GM18517 (cell line): ENCODE results near the gene GNAS-AS1.

Experiments used
- ATAC-seq: cut with Tn5 transposase; IDR thresholded peaks from one replicate; pipeline ENCODE4 v1.9.1; 2021; ENCODE audit warnings: mild to moderate bottlenecking, moderate library complexity; ENCODE audit not compliant: unreplicated experiment

The GNAS-AS1 gene

GRCh38 chr20:58811334-58811733 is 39.4 kb downstream of the GNAS-AS1 start:
- no peak for ATAC-seq

DNA sequence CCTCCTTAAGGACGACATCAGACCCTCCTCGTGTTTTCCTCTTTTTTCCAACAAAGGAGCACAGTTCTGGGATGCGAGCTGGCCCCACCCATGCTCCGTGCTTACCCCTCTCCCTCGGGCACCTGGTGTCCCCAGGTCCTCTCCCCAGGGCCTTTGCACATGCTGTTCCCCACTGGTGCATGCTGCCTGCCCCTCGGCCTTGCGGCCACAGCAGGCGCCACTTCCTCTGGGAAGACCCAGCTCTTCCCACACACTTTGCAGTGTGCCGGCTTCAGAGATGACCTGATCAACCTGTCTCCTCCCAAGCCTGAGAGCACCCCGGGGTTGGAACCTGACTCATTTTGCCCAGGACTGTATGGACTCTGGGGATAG is 39.8 kb downstream of the GNAS-AS1 start:
- no peak for ATAC-seq

DNA sequence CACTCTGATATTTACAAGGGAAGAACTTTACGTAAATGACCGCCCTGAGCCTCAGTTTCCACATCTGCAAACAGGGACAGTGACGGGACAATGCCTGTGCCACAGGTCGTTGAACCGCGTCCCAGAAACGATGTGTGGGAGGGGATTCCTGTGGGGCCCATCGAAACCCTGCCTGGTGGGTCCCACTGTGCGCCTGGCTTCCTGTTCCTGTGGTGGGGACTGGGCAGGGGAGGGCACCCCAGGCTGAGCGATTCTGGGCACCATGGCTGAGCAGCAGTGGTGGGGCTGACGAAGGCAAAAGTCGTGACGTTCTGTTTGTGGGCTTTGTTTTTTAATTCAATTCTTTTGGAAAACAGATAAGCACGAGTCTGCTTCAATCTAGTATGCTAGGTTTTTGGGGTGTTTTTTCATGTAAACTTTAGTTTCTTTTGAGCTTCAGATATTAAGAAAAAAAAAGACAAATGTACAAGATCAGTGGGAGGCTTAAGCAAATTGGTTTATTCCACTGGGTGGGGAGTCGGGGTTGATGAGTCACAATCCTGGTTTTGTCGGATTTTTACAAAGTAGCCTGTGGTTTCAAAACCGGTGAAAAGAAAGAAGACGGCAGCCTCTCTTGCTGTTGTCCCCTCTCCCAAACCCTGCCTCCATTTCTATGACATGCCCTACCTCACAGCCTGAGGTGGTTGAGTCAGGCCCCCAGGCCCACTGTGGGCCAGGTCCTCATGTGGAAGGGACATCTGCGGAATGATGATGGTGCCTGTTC is 40.4 kb downstream of the GNAS-AS1 start:
- no peak for ATAC-seq

DNA sequence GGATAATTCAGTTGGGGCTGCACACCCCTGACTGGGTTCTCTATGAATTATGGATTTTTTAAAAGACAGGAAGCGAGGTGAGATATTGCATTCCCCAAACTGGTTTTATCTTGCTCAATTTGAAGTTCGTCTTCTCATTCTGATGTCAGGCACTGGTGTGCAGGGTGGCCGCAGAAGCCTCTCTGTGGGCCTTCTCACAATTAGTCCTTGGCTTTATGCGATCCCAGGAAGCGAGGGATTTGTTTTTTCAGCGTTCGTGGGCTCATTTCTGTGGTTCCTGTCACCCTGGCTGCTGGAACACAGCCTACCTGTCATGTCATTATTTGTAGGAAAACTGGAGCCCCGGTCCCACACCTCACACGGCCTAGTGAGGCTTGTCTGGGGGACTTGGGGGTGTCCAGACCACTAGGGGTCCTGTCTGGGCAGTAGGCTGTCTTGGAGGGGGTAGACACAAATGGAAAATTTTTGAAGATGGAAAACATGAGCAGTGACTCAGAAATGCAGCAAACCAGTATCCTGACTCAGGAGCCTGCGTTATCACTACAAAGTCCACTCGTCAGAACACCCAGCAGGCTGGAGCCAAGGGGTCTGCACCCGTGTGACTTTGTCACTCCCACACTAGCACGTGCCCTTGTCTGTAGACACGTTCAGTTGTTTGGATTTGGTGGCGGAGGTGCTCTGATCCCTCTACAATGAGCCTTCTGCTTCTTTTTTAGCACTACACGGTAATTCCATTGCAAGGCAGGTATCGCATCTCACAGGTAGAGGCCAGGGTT is 42.2 kb downstream of the GNAS-AS1 start:
- no peak for ATAC-seq

- ATAC-seq = no peak
Observed at GRCh38 chr20:58807801-58808200, 42.9 kb downstream of the GNAS-AS1 start.

DNA sequence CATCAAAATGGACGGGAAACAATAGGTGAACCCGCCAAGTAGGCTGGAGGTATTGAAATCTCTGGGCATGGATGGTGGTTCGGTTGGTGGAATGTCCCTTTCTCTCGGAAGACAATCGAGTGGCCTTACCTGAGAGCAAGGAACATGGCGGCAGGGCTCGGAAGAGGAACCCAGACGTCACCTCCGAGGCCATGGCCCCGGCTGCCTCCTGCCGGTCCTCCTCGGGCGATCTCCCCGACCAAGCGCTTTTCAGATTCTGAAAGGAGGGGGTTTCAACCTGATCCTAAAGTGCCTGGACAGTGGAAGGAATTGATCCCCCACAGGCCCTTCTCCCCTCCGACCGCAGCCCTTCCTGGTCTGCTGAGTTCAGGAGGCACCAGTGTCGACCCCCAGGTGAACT is 47.2 kb downstream of the GNAS-AS1 start:
- ATAC-seq = no peak

GRCh38 chr20:58802061-58802460 is 48.6 kb downstream of the GNAS-AS1 start:
- ATAC-seq = no peak

- ATAC-seq = no peak
Observed at GRCh38 chr20:58800134-58800871, 50.4 kb downstream of the GNAS-AS1 start.

- ATAC-seq = no peak
Observed at GRCh38 chr20:58797371-58798338, 53.0 kb downstream of the GNAS-AS1 start.

DNA sequence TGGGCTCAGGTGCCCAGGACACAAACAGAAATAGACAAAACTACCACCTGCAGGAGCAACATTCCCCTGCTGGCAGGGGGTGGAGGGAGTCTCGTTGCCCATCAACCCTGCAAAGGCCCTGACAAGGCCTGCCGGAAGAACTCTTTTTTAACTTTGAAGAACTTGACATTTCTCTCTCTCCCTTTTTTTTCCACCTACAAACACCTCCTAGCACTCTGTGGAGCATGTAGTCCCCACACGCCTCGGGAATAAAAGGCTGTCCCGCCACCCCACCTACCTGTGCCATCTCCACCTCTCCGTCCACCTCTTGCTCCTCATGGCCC is 54.8 kb downstream of the GNAS-AS1 start:
- no peak for ATAC-seq

GRCh38 chr20:58795181-58795922 is 55.4 kb downstream of the GNAS-AS1 start:
- ATAC-seq = no peak

DNA sequence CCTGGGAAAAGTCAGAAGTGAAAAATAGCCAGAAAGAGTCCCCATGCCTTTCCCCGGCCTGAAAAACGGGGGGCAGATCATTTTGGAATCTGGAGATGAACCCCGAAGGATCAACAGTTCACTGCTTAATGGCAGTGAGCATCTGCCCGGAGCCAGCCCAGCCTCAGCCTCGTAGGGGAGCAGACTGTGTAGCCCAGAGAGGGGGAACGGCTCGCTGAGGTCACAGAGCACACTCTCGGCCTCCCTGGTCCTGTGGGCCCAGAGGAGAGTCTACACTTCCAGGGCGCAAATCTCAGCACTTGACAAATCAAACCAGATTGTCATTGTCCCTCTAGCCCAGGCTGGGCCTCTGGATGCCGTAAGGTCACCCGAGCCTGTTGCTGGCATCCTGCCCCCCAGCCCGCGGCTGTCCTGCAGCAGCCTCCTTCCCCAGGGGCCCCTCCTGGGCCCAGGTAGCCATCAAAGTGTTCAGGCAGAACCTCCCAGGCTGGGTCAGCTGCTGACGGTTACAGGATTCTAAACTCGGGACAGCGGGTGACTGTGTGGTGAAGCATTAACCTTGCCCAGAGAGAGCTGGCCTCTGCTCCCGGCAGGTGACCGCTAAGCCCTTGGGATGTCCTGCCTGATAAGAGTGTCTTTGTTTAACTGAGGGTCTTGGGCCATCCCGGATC is 56.1 kb downstream of the GNAS-AS1 start:
- ATAC-seq = no peak

DNA sequence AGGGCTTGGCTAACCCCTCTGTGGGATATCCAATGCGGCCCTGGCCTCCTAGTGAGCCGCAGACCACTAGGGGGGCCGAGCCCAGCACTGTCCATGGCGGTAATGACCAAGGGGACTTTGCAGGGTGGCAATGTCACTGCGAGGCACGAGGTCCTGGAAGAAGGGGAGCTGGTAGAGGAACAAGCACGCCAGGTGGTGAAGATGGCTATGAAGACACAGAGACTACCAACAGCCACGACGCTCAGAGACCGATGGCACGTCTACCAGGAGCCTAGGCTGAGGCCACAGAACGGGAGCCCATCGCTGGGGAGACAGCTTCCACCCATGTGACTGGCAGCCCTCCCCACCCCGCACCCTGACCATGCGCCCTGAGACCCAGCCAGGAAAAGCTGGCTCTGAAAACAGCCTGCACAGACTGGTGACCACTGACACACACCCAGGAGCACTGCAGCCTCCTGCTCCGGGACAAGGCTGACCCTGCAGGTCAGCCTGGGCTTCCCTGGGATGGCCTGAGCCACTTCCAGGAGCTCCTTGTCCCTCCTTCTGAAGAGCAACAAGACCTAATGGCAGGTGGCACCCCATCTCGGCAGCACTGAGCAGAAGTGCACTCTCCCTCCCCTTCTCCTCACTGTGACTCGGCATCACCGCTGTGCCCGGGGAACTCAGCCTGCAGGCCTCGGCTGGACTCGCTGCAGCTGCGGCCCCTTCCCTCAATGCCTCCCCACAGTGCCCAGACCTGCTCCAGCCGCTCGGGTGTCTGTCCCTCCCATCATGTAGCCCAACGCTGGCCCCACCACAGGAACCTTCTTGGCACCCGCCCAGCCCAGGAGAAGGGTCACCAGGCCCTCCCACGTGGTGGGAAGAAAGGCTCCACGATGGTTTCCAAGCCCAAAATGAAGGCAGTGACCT is 56.9 kb downstream of the GNAS-AS1 start:
- ATAC-seq = no peak

GRCh38 chr20:58792426-58792825 is 58.3 kb downstream of the GNAS-AS1 start:
- no peak for ATAC-seq

- ATAC-seq = no peak
Observed at GRCh38 chr20:58791286-58791685, 59.4 kb downstream of the GNAS-AS1 start.

DNA sequence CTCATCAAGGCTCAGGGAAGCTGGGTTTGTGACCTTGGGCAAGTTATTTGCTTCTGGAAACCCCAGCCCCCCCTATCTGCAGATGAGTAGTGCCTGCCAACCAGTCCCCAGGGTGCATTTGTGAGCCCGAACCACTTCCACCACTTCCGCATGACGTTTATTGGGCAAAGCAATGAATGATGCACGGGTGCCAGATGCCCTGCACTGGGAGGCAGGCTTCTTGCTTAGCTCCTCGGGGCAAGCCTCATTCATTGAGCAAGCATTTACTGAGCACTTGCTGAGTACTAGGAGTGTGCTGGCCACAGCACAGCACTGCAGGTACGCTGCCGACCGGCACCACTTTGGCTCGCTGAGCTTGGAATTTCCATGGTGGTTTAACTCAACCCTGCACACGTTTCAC is 60.2 kb downstream of the GNAS-AS1 start:
- no peak for ATAC-seq

DNA sequence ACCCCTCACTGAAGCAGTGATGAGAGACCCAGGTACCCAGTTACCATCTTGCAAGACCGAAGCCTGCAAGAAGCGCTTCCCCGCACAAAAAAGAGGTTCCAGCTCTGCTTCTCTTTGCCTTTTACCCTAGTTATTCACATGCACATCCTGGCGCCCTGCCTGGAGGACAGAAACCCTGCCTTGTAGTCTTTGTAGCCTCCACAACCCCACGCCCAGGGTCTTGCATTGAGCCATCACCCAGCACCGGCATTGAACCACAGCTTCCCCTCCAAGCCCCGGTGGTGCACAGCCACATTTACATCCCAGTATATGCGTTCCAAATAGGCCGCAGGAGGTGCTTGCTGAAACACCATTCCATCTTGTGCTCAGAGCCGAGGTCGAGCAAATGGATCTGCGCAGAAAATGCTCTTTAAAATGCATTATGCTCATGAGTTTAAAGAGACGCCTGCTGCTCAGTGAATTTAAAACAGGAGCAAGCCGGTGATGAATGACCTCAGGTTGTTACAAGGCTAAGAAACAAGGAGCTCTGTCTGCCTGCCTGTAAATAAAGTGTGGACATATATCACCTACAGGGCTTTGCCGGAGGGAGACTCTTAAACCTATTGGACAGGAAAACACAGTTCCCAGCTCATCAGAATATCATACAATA is 61.7 kb downstream of the GNAS-AS1 start:
- no peak for ATAC-seq
